ENCODE data around the gene NAT16.

The NAT16 gene

DNA sequence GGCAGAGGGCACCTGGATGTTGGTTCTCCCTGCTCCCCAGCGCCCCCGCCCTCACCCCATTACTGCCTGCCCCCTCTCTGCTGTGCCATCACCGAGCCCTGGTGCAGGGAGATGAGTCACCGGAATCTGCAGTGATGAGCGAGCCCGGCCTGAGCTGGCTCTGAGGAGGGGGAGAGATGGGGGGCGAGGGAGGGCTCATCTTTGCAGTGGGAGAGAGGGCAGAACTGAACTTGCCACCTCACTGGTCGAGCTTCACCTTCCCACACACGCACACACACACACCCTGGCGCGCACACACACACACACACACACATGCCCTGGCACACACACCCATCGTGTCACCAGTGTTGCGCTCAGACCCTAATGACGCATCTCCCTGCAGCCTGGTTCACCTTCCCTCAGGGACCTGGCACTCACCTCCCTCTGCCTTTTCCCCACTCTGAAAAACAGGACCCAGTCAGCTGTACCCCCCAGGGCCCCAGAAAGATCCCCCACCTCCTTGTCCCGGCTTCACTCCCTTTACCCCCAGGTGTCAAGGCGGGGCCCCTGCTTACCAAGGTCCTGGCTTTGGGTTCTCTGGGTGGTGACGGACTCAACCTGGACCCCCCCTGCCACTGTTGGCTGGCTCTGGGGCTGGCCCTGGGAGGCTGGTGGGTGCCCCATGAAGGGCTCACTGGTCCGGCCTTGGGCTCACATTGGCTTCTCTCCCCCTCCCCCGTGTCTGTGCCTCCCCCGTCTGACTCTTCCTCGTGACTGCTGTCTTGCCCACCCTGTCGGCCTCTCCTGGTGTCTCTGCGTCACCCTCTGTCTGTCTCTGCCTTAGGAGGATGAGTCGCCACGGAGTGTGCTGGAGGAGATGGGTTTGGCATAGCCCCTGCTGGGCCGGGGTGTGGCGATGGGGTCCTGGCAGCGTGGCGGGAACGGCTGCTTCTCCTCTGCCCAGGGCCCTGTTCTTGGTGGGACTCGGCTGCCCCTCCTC is 20.1 kb downstream of the NAT16 start:
- Histone ChIP-seq H3K36me3 (ENCODE audit: insufficient read depth) (no peaks in the 10 kb centered on the region), H4K20me1 (ENCODE audit: insufficient read depth) (no peaks in the 10 kb centered on the region), H2AFZ (ENCODE audit: low read depth) (no peak overlapping the region), H3K4me2 (no peak overlapping the region), H3K4me1 (ENCODE audit: low read depth, poor library complexity, severe bottlenecking) (peaks cover 3% of the 10 kb centered on the region), H3K79me2 (ENCODE audit: insufficient read depth, low read depth) (no peaks in the 10 kb centered on the region), H3K9ac (no peak overlapping the region), H3K27me3 (ENCODE audit: insufficient read depth, low read depth) (peaks cover 8% of the 10 kb centered on the region; the same call in 1 of the 2 replicates), H3K4me3 (IDR thresholded peaks at IDR 0.05; ENCODE audit: insufficient read depth, low read depth, low read length) (no peak overlapping the region), H3K27ac (no peak overlapping the region)
- no peak for TF ChIP-seq CTCF (conservative IDR thresholded peaks at IDR 0.05; ENCODE audit: low read depth, low read length)

DNA sequence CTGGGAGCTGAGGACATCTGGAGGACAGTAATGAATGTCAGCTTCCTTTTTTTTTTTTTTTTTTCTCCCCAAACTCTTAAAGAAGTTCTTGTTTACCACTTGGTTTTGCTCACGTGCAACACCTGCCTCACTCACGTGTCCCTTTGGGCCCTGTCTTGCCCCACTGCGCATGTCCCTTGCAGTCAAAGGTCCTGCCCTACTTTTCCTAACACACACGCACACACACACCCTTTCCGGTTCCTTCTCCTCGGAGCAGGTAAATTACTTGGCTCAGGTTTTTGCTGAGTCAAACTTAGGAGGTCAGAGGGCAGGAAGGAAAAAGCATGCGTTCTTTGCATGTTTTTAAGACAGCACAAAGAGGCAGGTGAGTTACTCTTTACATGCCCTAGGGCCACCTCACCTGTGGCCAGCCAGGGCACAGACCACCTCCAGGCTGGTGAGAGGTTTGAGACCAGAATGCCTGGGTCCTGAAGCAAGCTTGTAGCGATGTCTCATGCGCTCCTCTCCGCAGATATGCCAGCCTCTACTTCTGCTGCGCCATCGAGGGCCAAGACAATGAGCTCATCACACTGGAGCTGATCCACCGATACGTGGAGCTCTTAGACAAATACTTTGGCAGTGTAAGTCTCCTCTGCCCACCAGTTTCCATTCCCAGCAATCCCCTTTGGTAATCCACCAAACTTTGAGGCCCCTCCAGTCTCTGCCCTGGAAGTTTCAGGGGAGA is 23.1 kb downstream of the NAT16 start:
- Histone ChIP-seq H3K36me3 (ENCODE audit: insufficient read depth) (no peaks in the 10 kb centered on the region), H3K79me2 (ENCODE audit: insufficient read depth, low read depth) (no peaks in the 10 kb centered on the region), H4K20me1 (ENCODE audit: insufficient read depth) (no peaks in the 10 kb centered on the region), H3K27me3 (ENCODE audit: insufficient read depth, low read depth) (peaks cover 17% of the 10 kb centered on the region), H3K4me1 (ENCODE audit: low read depth, poor library complexity, severe bottlenecking) (no peaks in the 10 kb centered on the region), H3K4me2 (no peak overlapping the region), H2AFZ (ENCODE audit: low read depth) (no peak overlapping the region), H3K4me3 (IDR thresholded peaks at IDR 0.05; ENCODE audit: insufficient read depth, low read depth, low read length) (no peak overlapping the region), H3K9ac (no peak overlapping the region), H3K27ac (no peak overlapping the region)
- no peak for TF ChIP-seq CTCF (conservative IDR thresholded peaks at IDR 0.05; ENCODE audit: low read depth, low read length)

- no peaks in the 10 kb centered on the region for H3K4me1 ChIP-seq (ENCODE audit: low read depth, poor library complexity, severe bottlenecking)
- peaks cover 23% of the 10 kb centered on the region for H3K27me3 ChIP-seq (ENCODE audit: insufficient read depth, low read depth)
- no peaks in the 10 kb centered on the region for H3K36me3 ChIP-seq (ENCODE audit: insufficient read depth)
- no peaks in the 10 kb centered on the region for H3K79me2 ChIP-seq (ENCODE audit: insufficient read depth, low read depth)
- no peak overlapping the region for H3K9ac ChIP-seq
- H3K4me2 ChIP-seq = no peak overlapping the region
- no peak overlapping the region for H3K27ac ChIP-seq
- no peaks in the 10 kb centered on the region for H4K20me1 ChIP-seq (ENCODE audit: insufficient read depth)
- no peak overlapping the region for H2AFZ ChIP-seq (ENCODE audit: low read depth)
- no peak overlapping the region for H3K4me3 ChIP-seq (IDR thresholded peaks at IDR 0.05; ENCODE audit: insufficient read depth, low read depth, low read length)
- TF ChIP-seq CTCF (conservative IDR thresholded peaks at IDR 0.05; ENCODE audit: low read depth, low read length) = no peak
Observed at GRCh38 chr7:101156277-101156676, 23.8 kb downstream of the NAT16 start.

- Histone ChIP-seq H2AFZ (ENCODE audit: low read depth) (peak overlapping the region; percentile 50; the same call in 1 of the 2 replicates), H3K4me3 (IDR thresholded peaks at IDR 0.05; ENCODE audit: insufficient read depth, low read depth, low read length) (no peak overlapping the region), H3K4me2 (peak overlapping the region; percentile 91), H3K9ac (peak overlapping the region; percentile 29), H3K27ac (no peak overlapping the region), H3K27me3 (ENCODE audit: insufficient read depth, low read depth) (peaks cover 30% of the 10 kb centered on the region), H4K20me1 (ENCODE audit: insufficient read depth) (no peaks in the 10 kb centered on the region), H3K79me2 (ENCODE audit: insufficient read depth, low read depth) (no peaks in the 10 kb centered on the region), H3K4me1 (ENCODE audit: low read depth, poor library complexity, severe bottlenecking) (no peaks in the 10 kb centered on the region), H3K36me3 (ENCODE audit: insufficient read depth) (no peaks in the 10 kb centered on the region)
- TF ChIP-seq CTCF (conservative IDR thresholded peaks at IDR 0.05; ENCODE audit: low read depth, low read length) = no peak
Observed at GRCh38 chr7:101155303-101155702, 24.8 kb downstream of the NAT16 start.
